ENCODE data around the gene LZTS2. TPM values are rescaled to one million over a fixed set of nuclear protein-coding genes. Genes with fewer than 3 reads are reported as not detected.
"Not testable (repeated sequence)": the region's sequence is repeated elsewhere in the genome, so short reads cannot be mapped to it uniquely, and the experiment has no call there.

The LZTS2 gene
- total RNA-seq, 4 donors from 2014 or later: 26.7 to 55.2 (median 41.4) TPM

DNA sequence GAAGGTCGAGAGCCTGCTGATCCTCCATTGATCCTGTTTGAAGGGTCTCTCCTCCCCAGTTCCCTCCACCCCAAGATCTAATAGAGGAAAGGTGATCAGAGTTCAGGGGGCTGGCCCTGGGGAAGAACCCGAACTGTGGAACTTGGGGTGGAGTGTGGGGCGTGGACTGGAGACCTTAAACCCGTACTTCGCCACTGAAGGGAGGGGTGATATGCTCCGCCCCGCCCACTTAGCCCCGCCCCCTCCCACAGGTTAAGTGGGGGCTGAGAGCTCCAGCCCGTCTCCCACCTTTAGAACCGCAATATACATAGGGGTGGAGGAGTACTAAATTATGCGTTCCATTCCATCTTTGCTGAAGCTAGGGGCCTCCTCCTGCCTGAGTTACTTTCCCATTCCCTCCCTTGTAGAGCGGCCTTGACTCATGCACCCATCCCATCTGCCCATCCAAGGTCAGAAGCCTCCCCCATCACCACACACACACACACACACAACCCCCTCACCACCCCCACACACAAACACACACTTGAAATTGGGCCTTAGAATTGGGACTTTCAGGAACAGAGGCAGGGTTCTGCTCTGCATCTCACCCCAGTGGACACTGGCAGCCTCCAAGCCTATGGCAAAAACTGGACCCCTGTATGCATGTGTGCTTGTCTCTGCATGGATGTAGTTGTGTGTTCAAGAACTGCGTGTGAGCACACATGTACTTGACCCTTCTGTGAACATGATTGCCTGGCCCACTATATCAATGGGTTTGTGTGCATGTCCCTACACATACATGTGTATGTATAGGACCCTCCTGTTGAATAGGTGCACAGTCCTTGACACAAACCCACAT lies 29.3 kb upstream of the LZTS2 start:
- 46 to 50% methylated on average over 3 to 5 of the region's 13 CpGs for WGBS, 2 donors
- H3K36me3 ChIP-seq: peaks cover 0 to 13% (median 0%) of the 10 kb centered on the region in 3 donors
- H3K4me3 ChIP-seq: peak overlapping the region; percentile 41 to 69 (median 64)
- no peaks in the 10 kb centered on the region for H3K27me3 ChIP-seq
- TF ChIP-seq, protein P1, sequence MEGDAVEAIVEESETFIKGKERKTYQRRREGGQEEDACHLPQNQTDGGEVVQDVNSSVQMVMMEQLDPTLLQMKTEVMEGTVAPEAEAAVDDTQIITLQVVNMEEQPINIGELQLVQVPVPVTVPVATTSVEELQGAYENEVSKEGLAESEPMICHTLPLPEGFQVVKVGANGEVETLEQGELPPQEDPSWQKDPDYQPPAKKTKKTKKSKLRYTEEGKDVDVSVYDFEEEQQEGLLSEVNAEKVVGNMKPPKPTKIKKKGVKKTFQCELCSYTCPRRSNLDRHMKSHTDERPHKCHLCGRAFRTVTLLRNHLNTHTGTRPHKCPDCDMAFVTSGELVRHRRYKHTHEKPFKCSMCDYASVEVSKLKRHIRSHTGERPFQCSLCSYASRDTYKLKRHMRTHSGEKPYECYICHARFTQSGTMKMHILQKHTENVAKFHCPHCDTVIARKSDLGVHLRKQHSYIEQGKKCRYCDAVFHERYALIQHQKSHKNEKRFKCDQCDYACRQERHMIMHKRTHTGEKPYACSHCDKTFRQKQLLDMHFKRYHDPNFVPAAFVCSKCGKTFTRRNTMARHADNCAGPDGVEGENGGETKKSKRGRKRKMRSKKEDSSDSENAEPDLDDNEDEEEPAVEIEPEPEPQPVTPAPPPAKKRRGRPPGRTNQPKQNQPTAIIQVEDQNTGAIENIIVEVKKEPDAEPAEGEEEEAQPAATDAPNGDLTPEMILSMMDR (IDR thresholded peaks at IDR 0.05): no peak
- no peak for TF ChIP-seq POLR2A (IDR thresholded peaks at IDR 0.05)
- no peaks in the 10 kb centered on the region for H3K9me3 ChIP-seq
- intact Hi-C loops (cut with DNase I): no loop called here
- peak overlapping the region in 1 of 4 donors; percentile 36 for H3K27ac ChIP-seq
- no peak for DNase-seq
- peaks cover 12 to 20% (median 15%) of the 10 kb centered on the region in 3 donors for H3K4me1 ChIP-seq

DNA sequence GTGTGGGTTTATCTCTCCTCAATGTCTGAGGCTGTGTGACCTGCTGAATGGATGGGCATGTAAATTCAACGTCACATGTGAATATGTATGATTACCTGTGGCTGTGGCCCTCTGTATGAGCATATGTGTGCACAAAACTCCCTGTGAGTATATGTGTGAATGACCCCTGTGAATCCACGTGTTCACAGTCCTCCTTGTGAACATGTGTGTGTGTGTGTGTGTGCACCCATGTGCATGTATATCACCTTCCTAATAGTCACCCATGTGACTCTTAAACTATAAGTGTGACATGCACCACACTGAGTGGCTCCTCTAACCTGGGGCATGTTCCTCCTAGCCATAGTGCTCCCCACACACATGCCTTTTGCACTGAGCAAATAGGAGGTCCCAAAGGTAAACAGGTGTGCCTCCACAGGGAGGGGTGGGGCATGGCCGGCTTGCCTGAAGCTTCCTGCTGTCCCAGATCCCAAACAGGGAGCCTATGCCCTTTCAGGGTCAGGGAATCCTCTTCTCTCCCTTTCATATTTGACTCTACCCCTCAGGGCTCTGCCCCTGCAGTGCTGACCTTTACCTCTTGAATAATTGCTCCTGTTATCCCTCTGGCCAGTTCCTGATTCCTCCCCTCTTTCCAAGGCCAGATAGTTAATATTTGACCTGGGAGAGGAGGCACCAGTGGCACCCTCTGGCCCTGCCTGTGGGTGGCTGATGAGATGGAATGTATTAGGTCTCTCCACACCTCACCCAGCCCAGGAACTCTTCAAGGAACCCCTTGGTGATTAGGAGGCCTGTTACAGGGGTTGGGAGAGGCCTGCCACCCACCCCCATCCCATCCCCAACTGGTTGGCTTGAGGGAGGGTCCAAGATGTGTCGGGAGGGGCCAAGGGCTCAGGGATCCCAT lies 28.4 kb upstream of the LZTS2 start:
- H3K9me3 ChIP-seq: no peaks in the 10 kb centered on the region
- DNase-seq: no peak
- 36 to 50% methylated on average over 3 of the region's 4 CpGs for WGBS, 2 donors
- no peak overlapping the region for H3K4me3 ChIP-seq
- H3K27ac ChIP-seq: no peak overlapping the region
- TF ChIP-seq, protein P1 (IDR thresholded peaks at IDR 0.05): no peak
- TF ChIP-seq POLR2A (IDR thresholded peaks at IDR 0.05): no peak
- H3K4me1 ChIP-seq: peaks cover 12 to 20% (median 15%) of the 10 kb centered on the region in 3 donors
- peaks cover 0 to 7% (median 0%) of the 10 kb centered on the region in 3 donors for H3K36me3 ChIP-seq
- intact Hi-C loops (cut with DNase I): no loop called here
- no peaks in the 10 kb centered on the region for H3K27me3 ChIP-seq

DNA sequence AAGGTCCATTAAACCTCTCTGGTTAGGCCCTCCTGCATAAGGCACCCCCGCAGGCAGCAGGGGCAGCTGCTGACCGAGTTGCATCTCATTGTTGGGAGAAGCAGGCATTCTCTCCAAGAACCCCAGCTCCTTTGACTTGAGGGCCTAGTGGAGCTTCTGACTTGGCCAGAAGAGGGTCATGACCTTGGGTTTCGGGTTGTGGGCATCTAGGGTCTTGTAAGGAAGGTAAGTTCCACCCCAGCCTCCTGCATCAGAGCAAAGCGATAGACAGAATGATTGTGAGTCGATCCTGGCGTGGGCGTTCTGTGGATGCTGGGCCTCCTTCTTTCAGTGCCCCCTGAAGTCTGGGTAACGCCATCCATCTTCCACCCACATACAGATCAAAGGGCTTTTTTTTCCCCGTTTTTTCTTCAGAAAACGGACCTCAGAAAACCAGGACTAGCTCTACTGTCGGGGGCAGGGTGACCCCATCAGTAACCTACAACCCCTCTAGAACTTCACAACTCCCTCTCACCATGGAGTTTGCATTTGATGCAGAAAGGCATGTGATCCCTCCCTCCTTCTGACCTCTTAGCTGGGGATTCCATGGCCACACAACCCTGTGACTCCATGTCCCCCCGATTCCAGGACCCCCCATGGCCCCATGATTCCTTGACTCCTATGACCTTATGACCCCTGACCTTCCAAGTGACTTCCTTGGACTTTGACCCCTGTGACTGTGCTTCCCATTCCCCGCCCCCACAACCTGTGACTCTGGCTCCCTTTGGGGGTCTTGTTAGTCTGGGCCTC lies 27.3 kb upstream of the LZTS2 start:
- DNase-seq: no peak
- Histone ChIP-seq H3K27ac (no peak overlapping the region), H3K9me3 (no peaks in the 10 kb centered on the region), H3K4me3 (no peak overlapping the region), H3K27me3 (no peaks in the 10 kb centered on the region), H3K36me3 (peaks cover 0 to 2% (median 0%) of the 10 kb centered on the region in 3 donors), H3K4me1 (peaks cover 12 to 20% (median 15%) of the 10 kb centered on the region in 3 donors)
- TF ChIP-seq POLR2A (IDR thresholded peaks at IDR 0.05): no peak
- TF ChIP-seq, protein P1 (IDR thresholded peaks at IDR 0.05): no peak
- 68 to 71% methylated on average over 12 to 13 of the region's 13 CpGs for WGBS, 2 donors
- intact Hi-C loops (cut with DNase I): no loop called here

DNA sequence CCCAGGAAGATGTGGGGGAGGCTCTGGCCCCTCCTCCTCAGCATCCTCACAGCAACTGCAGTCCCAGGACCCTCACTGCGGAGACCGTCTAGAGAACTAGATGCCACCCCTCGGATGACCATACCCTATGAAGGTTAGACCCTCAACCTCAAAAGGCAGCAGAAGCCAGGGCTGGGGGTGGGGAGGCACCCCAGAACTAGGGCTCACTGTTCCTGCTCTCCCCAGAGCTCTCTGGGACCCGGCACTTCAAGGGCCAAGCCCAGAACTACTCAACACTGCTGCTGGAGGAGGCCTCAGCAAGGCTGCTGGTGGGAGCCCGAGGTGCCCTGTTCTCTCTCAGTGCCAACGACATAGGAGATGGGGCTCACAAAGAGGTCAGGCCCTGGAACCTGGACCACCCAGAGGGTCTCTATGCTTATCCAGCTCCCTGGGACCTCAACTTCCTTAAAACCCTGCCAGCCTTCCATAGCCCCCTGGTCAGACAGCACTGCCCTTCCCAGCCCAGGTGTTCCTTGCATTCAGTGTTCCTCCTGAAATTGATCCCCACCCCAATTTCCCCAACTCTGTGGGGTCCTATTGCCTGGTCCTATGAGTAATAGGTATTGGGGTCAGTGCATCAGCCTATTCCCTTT lies 26.6 kb upstream of the LZTS2 start:
- intact Hi-C loops (cut with DNase I): no loop called here
- Histone ChIP-seq H3K27me3 (no peaks in the 10 kb centered on the region), H3K27ac (no peak overlapping the region), H3K36me3 (peaks cover 0 to 7% (median 0%) of the 10 kb centered on the region in 3 donors), H3K4me3 (no peak overlapping the region), H3K4me1 (peaks cover 12 to 20% (median 15%) of the 10 kb centered on the region in 3 donors), H3K9me3 (no peaks in the 10 kb centered on the region)
- no peak for TF ChIP-seq POLR2A (IDR thresholded peaks at IDR 0.05)
- DNase-seq: no peak
- WGBS, 2 donors: 88 to 100% methylated on average over 3 to 4 of the region's 6 CpGs

DNA sequence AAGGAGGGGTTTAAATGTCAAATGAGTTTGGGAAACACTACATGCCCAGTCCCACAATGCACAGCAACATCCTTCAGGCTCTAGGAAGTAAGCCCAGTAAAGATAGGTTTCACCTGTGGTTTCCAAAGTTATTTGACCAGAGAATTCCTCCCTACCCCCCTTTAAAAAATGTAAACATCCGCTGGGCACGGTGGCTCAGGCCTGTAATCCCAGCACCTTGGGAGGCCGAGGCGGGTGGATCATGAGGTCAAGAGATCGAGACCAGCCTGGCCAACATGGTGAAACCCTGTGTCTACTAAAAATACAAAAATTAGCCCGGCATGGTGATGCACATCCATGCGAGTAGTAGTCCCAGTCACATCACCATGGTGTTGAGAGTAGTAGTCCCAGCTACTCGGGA lies 24.2 kb upstream of the LZTS2 start:
- H3K27me3 ChIP-seq; DNase-seq; H3K4me1 ChIP-seq; H3K27ac ChIP-seq; intact Hi-C loops (cut with DNase I); H3K4me3 ChIP-seq; H3K9me3 ChIP-seq: not testable (repeated sequence)
- WGBS, 2 donors: 85 to 87% methylated on average over 6 to 8 of the region's 8 CpGs
- H3K36me3 ChIP-seq: peaks cover 0 to 31% (median 0%) of the 10 kb centered on the region in 3 donors
